SK-N-SH (cell line): ENCODE measurements around the gene PODNL1. TPM values are rescaled to one million over a fixed set of nuclear protein-coding genes. Genes with fewer than 3 reads are reported as not detected.

Experiments used
- CTCF ChIA-PET: fragments of 300-600, 350-600 bp; formaldehyde crosslinking; extraction: SDS; loops from one replicate; lab custom pipeline; 2021; lab: Yijun Ruan, JAX
- POLR2A ChIA-PET: fragments of 350-600 bp; sonication (Branson Sonifier 250); formaldehyde crosslinking; extraction: SDS; loops from one replicate; lab custom pipeline; 2020; ENCODE audit warnings: antibody characterized with exemption, inconsistent platforms; lab: Yijun Ruan, JAX
- DNase-seq: peaks from one replicate; pipeline ENCODE4 v3.0.0; 2012
- H2AFZ ChIP-seq: fragments of 200-600 bp; sonication (generic); 2 replicates; pipeline ENCODE4 v1.8.1; 2016; ENCODE audit warnings: antibody characterized with exemption, mild to moderate bottlenecking, low read depth
- H3F3A ChIP-seq: fragments of 200-600 bp; sonication (generic); replicated peaks from 2 replicates; pipeline ENCODE3; 2016; ENCODE audit warnings: antibody characterized with exemption, mild to moderate bottlenecking; ENCODE audit not compliant: insufficient read depth
- H3K27ac ChIP-seq, 2 experiments: fragments of 200-500 bp in 1 of 2; fragments of 200-600 bp in 1 of 2; sonication (Bioruptor generic) in 1 of 2; sonication (generic), shearing (Covaris generic) in 1 of 2; 2 replicates each; pipeline versions ENCODE4 v1.5.1 to v1.6.1; 2014 to 2016; ENCODE audit warnings: low read depth in 2 of 2, inconsistent platforms in 1 of 2, low read length in 1 of 2, mild to moderate bottlenecking in 1 of 2, mixed read lengths in 1 of 2
- H3K27me3 ChIP-seq: fragments of 200-600 bp; sonication (generic), shearing (Covaris generic); 2 replicates; pipeline ENCODE4 v1.6.1; 2016; ENCODE audit warnings: mixed run types; ENCODE audit not compliant: insufficient read depth
- H3K36me3 ChIP-seq, 2 experiments: fragments of 200-500 bp in 1 of 2; fragments of 200-600 bp in 1 of 2; sonication (Bioruptor generic) in 1 of 2; sonication (generic) in 1 of 2; replicated peaks in 1 of 2; 2 replicates each; pipeline versions ENCODE3 to v1.5.1; 2014 to 2016; ENCODE audit warnings: low read length in 1 of 2, mild to moderate bottlenecking in 1 of 2; ENCODE audit not compliant: insufficient read depth in 2 of 2, control insufficient read depth in 1 of 2
- H3K4me1 ChIP-seq, 2 experiments: fragments of 200-500 bp in 1 of 2; fragments of 200-600 bp in 1 of 2; sonication (Bioruptor generic) in 1 of 2; sonication (generic), shearing (Covaris generic) in 1 of 2; 2 replicates each; pipeline versions ENCODE4 v1.5.1 to v1.6.1; 2014 to 2016; ENCODE audit warnings: low read depth in 1 of 2, low read length in 1 of 2, mixed run types in 1 of 2; ENCODE audit not compliant: insufficient read depth in 2 of 2, control insufficient read depth in 1 of 2
- H3K4me2 ChIP-seq: fragments of 200-600 bp; sonication (generic), shearing (Covaris generic); 2 replicates; pipeline ENCODE4 v1.6.1; 2017; ENCODE audit warnings: mixed run types
- H3K4me3 ChIP-seq, 2 experiments: fragments of 200-500 bp in 1 of 2; fragments of 200-600 bp in 1 of 2; sonication (Bioruptor generic) in 1 of 2; sonication (generic), shearing (Covaris generic) in 1 of 2; 2 replicates each; pipeline versions ENCODE4 v1.5.1 to v1.8.1; 2014 to 2016; ENCODE audit warnings: low read depth in 2 of 2, inconsistent platforms in 1 of 2, low read length in 1 of 2, mild to moderate bottlenecking in 1 of 2, mixed read lengths in 1 of 2, moderate library complexity in 1 of 2
- H3K79me2 ChIP-seq: fragments of 200-600 bp; sonication (generic); 2 replicates; pipeline ENCODE4 v1.8.1; 2017; ENCODE audit warnings: mild to moderate bottlenecking; ENCODE audit not compliant: insufficient read depth
- H3K9ac ChIP-seq: fragments of 200-600 bp; sonication (generic); 2 replicates; pipeline ENCODE4 v1.6.1; 2017; ENCODE audit warnings: mixed run types
- H3K9me2 ChIP-seq: fragments of 200-600 bp; sonication (generic); 2 replicates; pipeline ENCODE4 v1.6.1; 2017; ENCODE audit warnings: mixed run types
- H3K9me3 ChIP-seq: fragments of 200-600 bp; sonication (generic); 2 replicates; pipeline ENCODE4 v1.6.1; 2017; ENCODE audit warnings: mixed run types, mild to moderate bottlenecking, moderate library complexity
- H4K20me1 ChIP-seq: fragments of 200-600 bp; sonication (generic); 2 replicates; pipeline ENCODE4 v1.6.1; 2017; ENCODE audit warnings: mild to moderate bottlenecking, mixed run types; ENCODE audit not compliant: insufficient read depth
- CHD2 ChIP-seq: fragments of 150-350 bp; IDR thresholded peaks from 2 replicates; pipeline ENCODE4 v1.6.1; 2018; ENCODE audit warnings: low read length; ENCODE audit not compliant: partially characterized antibody
- CTCF ChIP-seq: fragments of 200-600 bp; sonication (generic); IDR thresholded peaks from 2 replicates; pipeline ENCODE4 v1.6.1; 2017; ENCODE audit warnings: antibody characterized with exemption, mild to moderate bottlenecking, moderate library complexity
- ELF1 ChIP-seq: IDR thresholded peaks from 2 replicates; pipeline ENCODE4 v1.4.0; 2012
- EZH2phosphoT487 ChIP-seq: fragments of 200-600 bp; sonication (generic); IDR thresholded peaks from 2 replicates; pipeline ENCODE4 v1.6.1; 2017; ENCODE audit warnings: low read depth, mixed run types, mild to moderate bottlenecking, antibody characterized with exemption, moderate library complexity, borderline replicate concordance
- FOSL2 ChIP-seq: IDR thresholded peaks from 2 replicates; pipeline ENCODE4 v1.4.0; 2012; ENCODE audit warnings: low read depth, mild to moderate bottlenecking, moderate library complexity, borderline replicate concordance
- GABPA ChIP-seq: IDR thresholded peaks from 2 replicates; pipeline ENCODE4 v1.4.0; 2012; ENCODE audit warnings: low read depth, mild to moderate bottlenecking
- GATA2 ChIP-seq: sonication (generic); formaldehyde crosslinking; IDR thresholded peaks from 2 replicates; pipeline ENCODE4 v1.5.0; 2020; ENCODE audit warnings: mild to moderate bottlenecking, missing genetic modification reagents
- IRF3 ChIP-seq: fragments of 150-350 bp; IDR thresholded peaks from 2 replicates; pipeline ENCODE4 v1.6.1; 2016; ENCODE audit warnings: mild to moderate bottlenecking, low read depth, low read length
- PBX3 ChIP-seq: IDR thresholded peaks from 2 replicates; pipeline ENCODE4; 2012
- RAD21 ChIP-seq: IDR thresholded peaks from 2 replicates; pipeline ENCODE4 v1.6.1; 2012; ENCODE audit warnings: mild to moderate bottlenecking, low read length
- REST ChIP-seq: IDR thresholded peaks from 2 replicates; pipeline ENCODE4 v1.6.1; 2012; ENCODE audit warnings: mild to moderate bottlenecking, low read depth, low read length, moderate library complexity
- RXRA ChIP-seq: IDR thresholded peaks from 2 replicates; pipeline ENCODE4 v1.4.0; 2012; ENCODE audit warnings: low read depth, mild to moderate bottlenecking, borderline replicate concordance
- SMC3 ChIP-seq: IDR thresholded peaks from 2 replicates; pipeline ENCODE4 v1.6.1; 2012; ENCODE audit warnings: low read depth, low read length, improper control_type of control experiment
- TAF1 ChIP-seq: IDR thresholded peaks from 2 replicates; pipeline ENCODE4 v1.6.1; 2012; ENCODE audit warnings: low read depth, mild to moderate bottlenecking, low read length, moderate library complexity, borderline replicate concordance
- TCF12 ChIP-seq: IDR thresholded peaks from 2 replicates; pipeline ENCODE4 v1.4.0; 2012
- USF1 ChIP-seq: IDR thresholded peaks from 2 replicates; pipeline ENCODE4 v1.4.0; 2012; ENCODE audit warnings: low read depth, borderline replicate concordance
- WGBS: methylation state at CpG from one replicate; pipeline ENCODE4 v1.1.6; 2017; ENCODE audit warnings: low lambda C conversion rate; 5-methylcytosine and 5-hydroxymethylcytosine counted together
- polyA plus RNA-seq, 3 experiments: library from polyadenylated mRNA; depleted of rRNA; stranded (reverse); fragments of >200 nt; gene quantifications; 2 replicates each; pipeline ENCODE4 v1.2.3, GENCODE V29; 2012

The PODNL1 gene
- polyA plus RNA-seq, 1 of the 3 experiments (the other 2 are of a cell fraction) = 7.5 TPM

- Histone ChIP-seq H3K4me3 (no peak overlapping the region), H3K9me2 (no peaks in the 10 kb centered on the region), H3K27ac (no peak overlapping the region), H3K9me3 (no peaks in the 10 kb centered on the region), H3K4me2 (no peak overlapping the region), H3K79me2 (0 out of 2 replicates have a peak, but pooled peaks cover 10% of the 10 kb centered on the region), H3K27me3 (no peaks in the 10 kb centered on the region), H3K4me1 (peaks cover 0 to 9% of the 10 kb centered on the region in 2 experiments; a peak in 1 of 4 replicates), H2AFZ (no peak overlapping the region; the same call in 1 of the 2 replicates), H3F3A (peaks cover 6% of the 10 kb centered on the region), H3K9ac (no peak overlapping the region), H3K36me3 (no peaks in the 10 kb centered on the region), H4K20me1 (no peaks in the 10 kb centered on the region)
- POLR2A ChIA-PET = no interaction called here
- 86% methylated on average over 4 of the region's 4 CpGs for WGBS
- DNase-seq = peak; percentile 59
- TF ChIP-seq ELF1 (no peak), IRF3 (no peak), SMC3 (no peak), FOSL2 (no peak), CHD2 (no peak), RXRA (no peak), PBX3 (no peak), GABPA (no peak), EZH2phosphoT487 (no peak), CTCF (peak; percentile 59), USF1 (no peak), RAD21 (peak; percentile 31), TAF1 (no peak), TCF12 (no peak), GATA2 (CRISPR knock-in tag) (no peak), REST (no peak)
- CTCF ChIA-PET = interaction anchor here (0.6 to 5.8 kb wide), 7 partner anchors 9 to 145 kb away, joined by 3 to 41 read pairs (median 3); no protein-coding TSS in a partner anchor
These were observed 35.1 kb downstream of the PODNL1 start for GRCh38 chr19:13902993-13903555.
